ENCODE data around the gene PLAAT3.
A peak's percentile ranks its signal among the peaks of the same experiment; 100 is the strongest.
"Not testable (repeated sequence)": the region's sequence is repeated elsewhere in the genome, so short reads cannot be mapped to it uniquely, and the experiment has no call there.

Gene PLAAT3

DNA sequence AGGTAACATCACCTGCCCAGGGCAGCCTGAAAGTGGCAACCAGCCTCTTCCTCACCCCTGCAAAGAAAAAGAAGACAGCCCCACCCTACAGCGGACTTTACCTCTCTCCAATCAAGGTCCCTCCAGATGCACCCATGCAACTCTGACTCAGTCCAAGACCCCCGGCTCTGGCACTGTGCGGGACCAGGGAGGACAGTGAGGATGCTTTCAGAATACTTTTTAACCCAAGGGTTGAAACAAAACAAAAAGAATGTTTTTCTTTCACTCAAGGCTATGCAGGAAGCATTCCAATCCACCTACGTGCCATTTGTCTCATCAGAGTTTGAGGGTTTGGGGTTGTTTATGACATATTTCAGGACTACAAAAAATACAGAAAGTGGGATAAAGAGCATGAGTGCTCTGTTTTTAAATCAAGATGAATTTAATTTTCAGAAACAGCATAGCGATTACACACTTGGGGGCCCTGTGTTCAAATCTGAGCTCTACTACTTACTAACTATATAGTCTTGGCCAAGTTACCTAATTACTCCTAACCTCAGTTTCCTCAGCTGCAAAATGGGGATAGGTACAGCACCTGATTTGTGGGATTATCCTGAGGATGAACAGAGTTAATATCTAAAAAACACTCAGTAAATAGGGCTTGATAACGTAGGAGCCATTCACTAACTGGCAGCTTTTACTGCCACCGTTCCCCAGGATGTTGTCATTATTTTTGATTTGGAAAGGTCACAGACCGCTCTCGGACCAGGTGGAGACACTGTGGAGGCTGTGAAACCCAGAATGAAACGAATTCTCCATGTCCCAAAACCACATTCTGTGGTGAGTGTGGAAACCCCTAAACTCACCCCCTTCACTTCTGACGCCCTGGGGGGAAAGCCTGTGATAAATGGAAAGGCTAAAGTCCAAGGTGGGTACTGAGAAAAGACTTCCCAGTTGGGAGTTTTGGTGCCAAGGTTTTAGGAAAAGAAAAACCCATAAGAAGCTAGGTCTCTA lies 5.6 kb downstream of the PLAAT3 start:
- DNase-seq, result no peak

DNA sequence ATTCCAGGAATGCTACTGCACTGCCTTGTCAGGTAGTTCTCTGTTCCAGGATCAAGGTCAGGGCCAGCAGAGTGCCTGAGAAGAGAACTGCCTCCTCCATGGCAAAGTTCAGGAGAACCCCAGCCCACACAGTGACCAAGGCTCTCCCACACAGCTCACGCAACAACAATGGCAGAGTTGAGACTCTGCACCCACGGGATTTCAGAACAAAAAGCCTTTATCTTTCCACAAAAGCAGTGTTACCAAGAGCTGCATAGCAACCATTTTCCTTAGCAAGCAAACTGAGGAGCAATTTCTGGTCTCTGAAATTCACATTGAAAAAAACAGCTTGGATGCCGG lies 11.1 kb downstream of the PLAAT3 start:
- no peak for DNase-seq

DNA sequence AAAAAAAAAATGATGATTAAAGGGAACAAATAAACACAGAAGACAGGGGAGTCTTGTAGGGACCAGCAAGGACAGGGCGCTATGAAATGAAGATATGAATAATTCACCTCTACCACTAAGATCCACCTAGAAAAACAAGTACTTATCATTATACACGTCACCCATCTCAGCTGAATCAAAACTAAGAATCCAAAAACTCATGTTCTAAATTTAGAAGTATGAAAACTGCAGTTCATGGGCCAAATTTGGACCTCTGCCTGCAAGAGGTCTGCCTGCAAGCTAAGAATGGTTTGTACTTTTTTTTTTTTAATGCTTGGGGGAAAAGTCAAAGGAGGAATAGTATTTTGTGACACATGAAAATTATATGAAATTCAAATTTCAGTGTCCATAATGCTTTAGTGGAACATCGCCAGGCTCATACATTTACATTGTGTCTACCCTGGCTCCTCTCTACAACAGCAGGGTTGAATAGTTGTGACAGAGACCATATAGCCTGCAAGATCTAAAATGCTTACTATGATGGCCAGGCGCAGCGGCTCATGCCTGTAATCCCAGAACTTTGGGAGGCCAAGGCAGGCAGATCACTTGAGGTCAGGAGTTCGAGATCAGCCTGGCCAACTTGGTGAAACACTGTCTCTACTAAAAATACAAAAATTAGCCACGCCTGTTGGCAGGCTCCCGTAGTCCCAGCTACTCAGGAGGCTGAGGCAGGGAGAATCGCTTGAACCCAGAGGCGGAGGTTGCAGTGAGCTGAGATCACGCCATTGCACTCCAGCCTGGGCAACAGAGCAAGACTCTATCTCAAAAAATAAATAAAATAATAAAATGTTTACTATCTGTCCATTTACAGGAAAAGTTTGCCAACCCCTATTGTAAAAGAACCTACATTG lies 11.7 kb downstream of the PLAAT3 start:
- not testable (repeated sequence) for DNase-seq

DNA sequence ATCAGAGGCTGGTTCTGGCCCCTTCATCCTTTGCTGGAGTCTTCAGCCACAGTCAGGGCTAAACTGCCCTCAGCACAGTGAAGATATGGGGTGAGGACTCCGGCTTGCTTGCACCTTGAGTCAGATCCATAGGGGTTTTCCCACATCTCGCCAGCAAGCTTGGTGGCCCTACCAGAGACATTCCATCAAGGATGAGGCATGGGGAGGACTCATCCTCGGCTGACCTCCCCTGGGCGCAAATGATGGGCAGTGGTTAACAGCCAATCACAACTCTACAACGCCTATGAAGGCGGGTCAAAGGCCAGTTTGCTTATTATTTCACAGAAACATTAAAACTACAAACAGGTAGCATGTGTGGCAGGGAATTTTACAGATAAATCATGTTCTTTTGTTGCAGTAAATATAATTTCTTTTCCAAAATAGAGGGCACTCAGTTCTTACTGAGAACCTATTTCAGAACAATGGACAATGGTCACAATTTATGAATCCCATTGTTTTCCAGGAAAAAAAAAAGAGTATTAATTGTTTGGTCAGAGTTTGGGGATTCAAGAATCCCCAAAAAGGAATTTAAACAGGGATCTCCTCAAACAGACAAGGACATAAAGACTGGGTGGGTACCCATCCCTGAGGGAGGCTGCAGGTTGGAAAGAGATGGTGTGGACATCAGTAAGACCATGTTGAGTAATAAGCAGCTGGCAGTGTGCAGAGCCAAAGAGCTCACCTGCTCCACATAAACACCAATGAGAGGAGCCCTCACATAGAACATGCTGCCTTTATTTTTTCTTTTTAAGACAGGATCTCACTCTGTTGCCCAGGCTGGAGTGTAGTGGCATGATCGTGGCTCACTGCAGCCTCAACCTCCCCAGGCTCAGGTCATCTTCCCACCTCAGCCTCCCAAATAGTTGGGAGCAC lies 14.8 kb downstream of the PLAAT3 start:
- no peak for DNase-seq

DNA sequence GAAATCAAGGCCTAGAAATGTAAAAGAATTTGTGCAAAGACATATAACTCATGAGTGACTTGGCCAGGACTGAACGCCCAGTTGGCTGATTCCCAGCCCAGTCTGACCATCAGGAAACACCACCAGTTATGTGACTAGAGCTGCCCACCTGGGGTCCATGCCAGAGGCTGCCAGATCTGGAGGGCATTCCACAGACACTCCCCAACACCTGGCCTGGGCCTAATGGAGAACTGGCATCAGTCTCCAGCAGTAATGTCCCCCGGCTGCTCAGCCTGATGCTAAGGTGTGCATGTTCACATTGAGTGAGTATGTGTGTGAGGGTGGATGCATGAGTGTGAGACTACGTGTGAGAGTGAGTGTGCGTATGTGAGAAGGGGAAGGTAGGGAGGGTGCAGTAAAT lies 15.7 kb downstream of the PLAAT3 start:
- DNase-seq, result no peak

DNA sequence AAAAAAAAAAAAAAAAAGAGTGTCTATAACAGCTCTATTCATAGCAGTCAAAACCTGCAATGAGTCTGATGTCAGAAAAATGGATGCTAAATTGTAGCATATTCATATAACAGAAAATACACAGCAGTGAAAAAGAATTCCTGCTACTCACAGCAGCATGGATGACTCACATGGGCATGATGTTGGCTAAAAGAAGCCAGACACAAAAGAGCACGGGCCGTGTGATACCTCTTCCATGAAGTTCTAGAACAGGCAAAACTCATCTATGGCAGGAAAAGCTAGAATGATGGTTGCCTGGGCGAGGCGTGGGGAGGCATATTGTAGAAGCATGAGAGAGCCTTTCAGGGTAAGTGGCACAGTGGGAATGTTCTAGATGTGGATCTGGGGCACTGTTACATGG lies 18.9 kb downstream of the PLAAT3 start:
- DNase-seq, result no peak

DNA sequence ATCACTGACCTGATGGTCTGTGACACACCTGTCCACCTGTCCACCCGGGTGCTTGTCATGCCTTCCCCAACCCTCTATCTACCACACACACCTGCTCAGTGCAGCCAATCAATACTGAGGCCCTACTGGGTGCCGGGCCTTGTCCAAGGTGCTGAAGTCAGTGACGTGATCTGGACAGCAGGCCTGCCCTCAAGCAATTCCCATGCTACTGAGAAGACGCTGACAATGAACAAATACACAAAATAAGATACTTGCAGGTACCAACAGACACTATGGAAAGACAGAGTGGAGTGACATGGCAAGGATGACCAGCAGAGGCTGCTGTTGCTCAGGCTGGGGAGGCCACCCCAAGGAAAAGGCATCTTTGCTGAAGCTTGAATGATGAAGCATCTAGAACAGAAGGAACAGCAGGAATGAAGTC lies 21.2 kb downstream of the PLAAT3 start:
- DNase-seq, result no peak

DNA sequence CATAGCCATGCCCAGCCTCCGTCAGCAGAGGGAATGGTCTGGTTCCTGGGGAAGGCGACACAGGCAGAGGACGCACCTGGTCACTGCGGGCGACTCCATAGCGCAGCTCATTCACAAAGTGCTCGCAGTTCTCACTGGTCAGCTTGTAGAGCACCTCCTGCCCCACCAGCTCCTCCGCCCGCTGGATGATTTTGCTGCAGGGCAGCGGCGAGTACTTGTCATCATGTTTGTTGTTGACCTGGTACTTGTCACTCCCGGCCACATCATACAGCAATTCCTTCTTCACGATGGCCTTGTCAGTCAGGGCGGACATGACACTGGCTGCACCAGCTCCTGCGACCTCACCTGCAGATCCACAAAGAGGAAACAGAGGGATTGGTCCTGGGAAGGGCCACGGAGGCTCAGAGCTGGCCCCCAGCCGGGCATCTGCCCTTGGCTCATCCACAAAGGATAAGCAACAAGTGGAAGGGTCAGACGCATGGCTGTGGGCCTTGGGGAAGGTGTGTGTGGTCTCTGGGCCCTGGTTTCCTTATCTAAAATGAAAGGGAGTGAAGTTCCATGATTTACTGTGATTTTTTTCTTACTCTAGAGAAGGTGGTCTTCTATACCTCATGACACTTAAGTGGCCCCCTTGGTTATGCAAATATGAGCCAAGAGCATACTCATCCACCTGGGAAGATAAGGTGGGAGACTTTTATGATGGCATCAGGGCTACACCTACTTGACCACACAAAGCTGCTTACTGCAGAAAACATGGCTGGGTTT lies 24.0 kb downstream of the PLAAT3 start:
- no peak for DNase-seq

DNA sequence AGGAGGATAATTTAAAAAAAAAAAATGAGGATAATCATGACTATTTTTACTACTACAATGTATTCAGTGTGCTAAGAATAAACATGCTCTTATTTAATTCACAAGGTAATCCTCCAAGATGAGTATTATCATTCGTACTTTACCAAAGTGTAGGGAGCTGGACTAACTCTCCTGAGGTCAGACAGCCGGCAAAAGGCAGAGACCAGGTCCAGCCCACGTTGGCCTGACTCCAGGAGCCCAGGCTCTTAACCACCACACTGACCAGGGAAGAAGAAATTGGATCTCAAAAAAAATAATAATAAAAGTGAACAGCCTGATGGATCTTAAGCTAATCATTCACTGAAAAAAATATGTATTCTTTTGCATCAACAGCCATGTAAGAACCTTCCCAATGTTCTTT lies 25.2 kb downstream of the PLAAT3 start:
- no peak for DNase-seq

DNA sequence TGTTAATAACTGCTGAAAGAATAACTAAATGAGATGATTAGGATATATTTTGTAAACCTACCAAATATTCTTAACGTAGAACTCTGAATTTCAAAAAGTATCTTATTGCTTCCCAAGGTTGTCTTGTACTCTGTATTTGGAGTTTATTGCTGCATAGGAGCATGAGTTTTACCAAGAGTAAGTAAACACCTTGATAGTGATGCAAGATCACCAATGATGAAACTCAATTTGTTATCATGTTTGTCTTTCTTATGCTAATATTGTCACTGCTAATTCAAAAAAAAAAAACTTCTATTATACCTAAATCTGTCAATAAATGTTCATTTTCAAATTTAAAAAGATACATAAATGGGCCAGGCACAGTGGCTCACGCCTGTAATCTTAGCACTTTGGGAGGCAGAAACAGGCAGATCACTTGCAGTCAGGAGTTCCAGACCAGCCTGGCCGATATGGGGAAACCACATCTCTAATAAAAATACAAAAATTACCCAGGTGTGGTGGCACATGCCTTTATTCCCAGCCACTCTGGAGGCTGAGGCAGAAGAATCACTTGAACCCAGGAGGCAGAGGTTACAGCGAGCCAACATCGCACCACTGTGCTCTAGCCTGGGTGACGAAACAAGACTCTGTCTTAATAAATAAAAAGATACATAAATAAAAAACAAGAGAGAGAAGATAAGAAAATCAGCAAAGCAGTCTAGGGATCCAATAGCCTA lies 27.6 kb downstream of the PLAAT3 start:
- DNase-seq, result no peak

DNA sequence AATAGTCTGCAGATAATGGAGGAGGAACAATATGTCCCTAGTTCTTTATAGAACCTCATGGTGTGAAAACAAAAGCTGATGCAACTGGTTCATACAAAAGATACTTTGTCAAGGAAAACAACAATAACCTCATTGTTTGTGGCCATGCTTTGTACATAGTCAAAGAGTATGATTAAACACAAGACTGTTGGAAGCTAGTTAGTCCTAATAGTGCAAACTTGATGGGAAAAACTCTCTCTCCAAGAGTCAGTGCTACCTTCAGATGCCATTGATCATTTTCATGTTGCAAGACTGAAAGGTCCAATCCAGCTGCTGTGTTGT lies 30.9 kb downstream of the PLAAT3 start:
- no peak for DNase-seq

DNA sequence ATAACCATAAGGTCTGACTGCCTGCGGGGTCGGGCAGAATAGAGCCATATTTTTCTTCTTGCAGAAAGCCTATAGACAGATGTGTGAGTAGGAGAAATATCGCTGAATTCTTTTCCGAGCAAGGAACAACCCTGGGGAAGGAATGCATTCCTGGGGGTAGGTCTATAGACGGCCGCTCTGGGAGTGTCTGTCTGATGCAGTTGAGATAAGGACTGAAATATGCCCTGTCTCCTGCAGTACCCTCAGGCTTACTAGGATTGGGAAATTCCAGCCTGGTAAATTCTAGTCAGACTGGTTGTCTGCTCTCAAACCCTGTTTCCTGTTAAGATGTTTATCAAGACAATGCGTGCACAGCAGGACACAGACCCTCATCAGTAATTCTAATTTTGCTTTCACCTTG lies 33.0 kb downstream of the PLAAT3 start:
- DNase-seq, result not testable (repeated sequence)

DNA sequence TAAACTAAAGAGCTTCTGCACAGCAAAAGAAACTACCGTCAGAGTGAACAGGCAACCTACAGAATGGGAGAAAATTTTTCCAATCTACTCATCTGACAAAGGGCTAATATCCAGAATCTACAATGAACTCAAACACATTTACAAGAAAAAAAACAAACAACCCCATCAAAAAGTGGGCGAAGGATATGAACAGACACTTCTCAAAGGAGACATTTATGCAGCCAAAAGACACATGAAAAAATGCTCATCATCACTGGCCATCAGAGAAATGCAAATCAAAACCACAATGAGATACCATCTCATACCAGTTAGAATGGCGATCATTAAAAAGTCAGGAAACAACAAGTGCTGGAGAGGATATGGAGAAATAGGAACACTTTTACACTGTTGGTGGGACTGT lies 35.4 kb downstream of the PLAAT3 start:
- not testable (repeated sequence) for DNase-seq

DNA sequence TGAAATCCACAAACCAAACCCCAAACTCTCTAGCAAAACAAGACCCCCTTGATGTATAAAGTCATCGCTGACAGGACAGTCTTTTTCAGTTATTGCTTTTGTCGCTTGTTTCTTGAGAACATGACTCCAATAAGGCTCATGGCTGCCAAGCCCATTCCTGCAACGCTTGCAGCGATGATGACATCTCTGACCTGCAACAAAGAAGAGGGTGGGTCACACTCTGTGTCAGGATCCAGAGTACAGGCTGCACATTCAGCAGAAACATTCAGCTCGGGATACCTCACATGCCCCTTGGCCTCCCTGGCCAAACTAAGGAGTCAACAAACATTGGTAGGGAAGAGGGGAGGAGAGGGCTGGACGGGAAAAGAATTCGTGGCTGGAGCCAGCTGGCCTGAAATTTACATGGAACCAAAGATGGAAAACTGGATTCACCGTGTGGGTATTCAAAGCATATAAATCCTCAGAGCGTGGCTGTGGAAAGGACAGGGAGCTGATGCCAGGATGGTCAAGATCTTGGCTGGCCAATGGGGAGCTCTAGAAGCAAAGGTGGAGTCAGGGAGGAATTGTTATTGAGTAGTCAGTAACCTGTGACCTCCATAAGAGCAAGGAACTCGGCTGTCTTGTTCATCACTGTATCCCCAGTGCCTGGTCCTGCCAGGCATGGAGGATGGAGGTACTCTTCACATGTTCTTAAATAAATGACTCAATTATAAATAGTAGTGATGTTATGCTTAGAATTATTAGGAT lies 39.2 kb downstream of the PLAAT3 start:
- DNase-seq, result no peak

DNA sequence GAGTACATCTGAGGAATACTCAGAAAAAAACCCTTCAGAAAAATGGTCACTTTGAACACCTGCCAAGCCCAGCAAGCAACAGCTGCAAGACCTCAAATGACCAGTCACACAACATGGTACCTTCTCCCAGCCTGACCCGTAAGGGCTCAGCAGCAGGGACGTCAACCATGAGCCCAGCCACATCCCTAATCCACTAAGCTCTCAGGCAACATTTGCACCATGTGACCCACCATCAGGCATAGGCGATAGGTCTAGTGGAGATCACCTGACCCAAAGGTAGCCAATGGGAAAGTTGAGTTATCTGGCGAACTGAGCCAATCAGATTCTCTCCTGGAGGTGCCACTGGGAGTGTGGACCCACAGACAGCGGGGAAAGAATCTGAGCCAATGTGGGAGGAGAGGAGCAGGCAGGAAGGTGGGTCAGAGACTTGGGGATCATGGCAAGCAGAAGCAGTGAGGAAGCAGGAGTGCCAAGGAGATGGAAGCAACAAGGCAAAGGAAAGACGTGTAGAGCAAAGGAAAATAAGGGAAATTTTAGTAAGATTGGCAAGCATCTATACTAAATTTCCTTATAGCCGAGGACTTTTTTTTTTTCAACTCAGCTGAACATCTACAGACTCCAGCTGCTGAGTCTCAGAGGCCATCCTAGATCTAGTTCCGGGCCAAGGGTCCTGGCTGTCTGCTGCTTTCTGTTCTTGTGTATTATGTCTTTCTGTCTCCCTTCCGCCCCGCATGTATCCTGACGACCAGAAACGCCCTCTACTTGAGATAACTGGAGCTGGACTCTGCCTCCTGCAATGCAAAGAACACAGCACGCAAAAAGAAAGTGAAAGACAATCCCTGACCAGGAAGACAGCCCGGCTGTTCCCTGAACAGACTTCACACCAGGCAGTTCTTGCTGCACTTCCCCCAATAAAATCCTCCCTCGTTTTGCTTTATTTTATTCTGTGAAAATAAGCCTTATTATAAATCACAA lies 40.1 kb downstream of the PLAAT3 start:
- DNase-seq, result no peak

DNA sequence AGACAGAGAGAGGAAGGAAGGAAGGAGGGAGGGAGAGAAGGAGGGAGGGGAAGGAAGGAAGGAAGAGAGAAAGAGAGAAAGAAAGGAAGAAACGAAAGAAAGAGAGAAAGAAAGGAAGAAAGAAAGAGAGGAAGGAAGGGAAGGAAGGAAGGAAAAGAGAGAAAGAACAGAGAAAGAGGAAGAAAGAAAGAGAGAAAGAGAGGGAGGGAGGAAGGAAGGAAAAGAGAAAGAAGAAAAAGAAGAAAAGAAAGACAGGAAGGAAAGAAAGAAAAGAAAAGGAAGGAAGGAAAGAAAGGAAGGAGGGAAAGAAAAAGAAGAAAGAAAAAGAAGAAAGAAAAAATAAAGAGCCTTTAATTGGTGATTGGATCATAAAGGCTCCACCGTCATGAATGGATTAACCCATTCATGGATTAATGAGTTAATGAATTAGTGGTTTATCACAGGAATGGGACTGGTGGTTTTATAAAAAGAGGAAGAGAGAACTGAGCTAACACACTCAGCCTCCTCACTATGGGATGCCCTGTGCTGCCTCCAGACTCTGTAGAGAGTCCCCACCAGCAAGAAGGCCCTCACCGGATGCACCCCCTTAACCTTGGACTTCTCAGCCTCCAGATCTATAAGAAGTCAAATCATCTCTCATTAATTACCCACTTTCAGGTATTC lies 42.1 kb downstream of the PLAAT3 start:
- no peak for DNase-seq

DNA sequence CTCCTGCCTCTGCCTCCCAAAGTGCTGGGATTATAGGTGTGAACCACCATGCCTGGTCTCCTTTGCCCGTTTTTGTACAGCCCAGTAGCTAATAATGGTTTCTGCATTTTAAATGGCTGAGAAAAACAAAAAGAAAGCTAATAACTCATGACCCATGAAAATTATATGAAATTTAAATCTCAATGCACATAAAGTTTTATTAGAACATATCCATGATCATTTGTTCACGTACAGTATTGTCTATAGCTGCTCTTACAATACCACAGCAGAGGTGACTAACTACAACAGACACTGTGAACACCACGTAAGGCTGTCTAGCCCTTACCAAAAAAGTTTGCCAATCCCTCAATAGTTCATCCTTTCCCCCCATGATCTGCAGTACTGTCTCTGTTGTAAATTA lies 44.7 kb downstream of the PLAAT3 start:
- no peak for DNase-seq

DNA sequence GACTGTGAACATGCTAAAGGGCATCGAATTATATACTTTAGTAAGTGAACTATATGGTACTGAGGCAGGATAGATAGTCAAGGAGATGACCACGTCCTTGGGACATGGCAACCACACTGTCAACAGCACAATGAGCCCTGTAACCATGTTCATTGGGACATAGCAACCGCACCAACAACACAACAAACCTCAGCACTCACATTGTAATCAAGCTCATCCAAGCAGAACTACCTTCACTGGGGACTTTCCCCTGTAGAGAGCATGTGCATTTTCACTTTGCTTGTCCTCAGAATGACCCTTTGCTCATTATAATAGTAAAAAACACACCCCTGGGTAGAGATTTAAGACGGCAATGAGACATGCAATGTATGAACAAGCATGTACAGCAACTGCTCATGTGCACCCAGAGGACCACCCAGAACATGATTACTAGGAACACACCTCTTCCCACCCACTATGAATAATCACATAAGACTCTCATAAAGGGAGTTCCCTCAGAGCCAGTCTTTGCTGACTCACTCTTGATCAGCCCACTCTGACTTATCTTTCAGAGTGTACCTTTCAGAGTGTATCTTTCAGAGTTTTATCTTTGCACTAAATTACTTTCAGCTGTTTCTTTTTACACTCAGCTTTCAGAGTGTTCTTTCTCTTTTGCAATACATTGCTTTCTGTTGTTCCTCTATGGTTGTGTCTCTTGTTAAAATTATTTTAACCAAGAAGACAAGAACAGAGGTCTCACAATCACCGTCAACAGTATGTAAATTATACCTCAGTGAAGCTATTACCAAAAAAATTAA lies 47.0 kb downstream of the PLAAT3 start:
- DNase-seq, result peak; percentile 71
